GM20431 (cell line): ENCODE measurements around the gene CD48.

Experiments
- in situ Hi-C: fragments of 300-500 bp; cut with MseI, MboI; formaldehyde crosslinking; loops from one replicate; pipeline ENCODE4 v1.15.0; 2020; ENCODE audit warnings: low sequenced_read_pairs; ENCODE audit not compliant: unreplicated experiment

The CD48 gene

DNA sequence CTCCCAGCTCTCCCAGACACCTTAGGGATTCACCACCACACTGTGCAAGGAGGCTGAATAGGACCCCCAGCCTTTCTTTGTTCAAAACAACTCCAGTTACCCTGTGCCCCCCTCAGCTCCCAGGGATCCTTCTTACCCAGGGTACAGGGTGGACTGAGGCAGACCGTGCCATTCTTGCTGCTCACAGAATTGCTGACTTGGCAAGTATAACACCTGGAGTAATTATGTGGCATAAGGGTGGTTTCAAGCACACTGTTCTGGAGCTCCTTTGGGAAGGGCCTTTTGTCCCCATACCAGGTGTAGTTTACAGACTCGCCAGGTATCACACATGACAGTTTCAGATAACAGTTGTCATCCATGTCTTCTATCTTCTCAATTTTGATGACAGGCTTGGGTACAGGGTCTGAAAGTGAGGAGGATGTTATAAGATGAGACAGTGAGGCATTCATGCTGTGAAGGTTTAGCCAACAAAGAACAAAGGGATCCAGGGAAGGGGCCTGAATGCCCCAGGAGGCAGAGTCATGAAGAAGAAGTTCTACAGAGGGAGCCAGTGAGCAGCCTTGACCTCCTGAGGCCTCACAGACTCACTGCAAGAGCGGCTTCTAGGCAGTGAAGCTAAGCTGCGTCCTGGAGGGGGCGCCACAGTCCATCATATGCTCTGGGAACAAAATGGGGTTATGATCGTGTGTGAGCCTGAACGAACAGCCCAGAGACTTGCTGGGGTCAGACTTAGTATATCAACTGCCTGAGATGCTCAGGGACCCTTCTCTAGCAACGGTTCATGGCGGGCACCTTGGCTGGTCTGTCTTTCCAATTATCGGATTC is 30.3 kb downstream of the CD48 start:
- in situ Hi-C loops: loop anchor here (25.0 kb wide), 1 partner anchor 281 kb away; the partner anchor contains the start of gene ITLN2

DNA sequence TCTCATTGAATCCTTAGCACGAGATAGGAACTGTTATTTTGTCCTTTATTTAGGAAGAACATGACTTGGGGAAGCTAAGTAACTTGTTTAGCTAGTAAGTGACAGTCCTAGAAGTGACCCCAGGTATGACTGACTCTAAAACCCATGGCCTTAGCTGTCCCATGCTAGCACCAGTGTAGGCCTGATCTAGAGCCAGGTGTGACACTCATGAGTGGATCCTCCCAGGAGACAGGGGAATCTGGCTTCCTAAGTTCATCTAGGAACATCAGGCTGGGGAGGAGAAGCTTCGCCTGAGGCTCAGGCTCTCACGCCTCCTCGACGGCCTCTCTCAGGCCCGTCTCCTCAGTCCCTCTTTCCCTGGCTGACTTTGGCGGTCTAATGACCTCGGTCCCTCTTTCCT is 31.2 kb downstream of the CD48 start:
- in situ Hi-C loops: loop anchor here (25.0 kb wide), 1 partner anchor 282 kb away; the partner anchor contains the start of gene ITLN2

DNA sequence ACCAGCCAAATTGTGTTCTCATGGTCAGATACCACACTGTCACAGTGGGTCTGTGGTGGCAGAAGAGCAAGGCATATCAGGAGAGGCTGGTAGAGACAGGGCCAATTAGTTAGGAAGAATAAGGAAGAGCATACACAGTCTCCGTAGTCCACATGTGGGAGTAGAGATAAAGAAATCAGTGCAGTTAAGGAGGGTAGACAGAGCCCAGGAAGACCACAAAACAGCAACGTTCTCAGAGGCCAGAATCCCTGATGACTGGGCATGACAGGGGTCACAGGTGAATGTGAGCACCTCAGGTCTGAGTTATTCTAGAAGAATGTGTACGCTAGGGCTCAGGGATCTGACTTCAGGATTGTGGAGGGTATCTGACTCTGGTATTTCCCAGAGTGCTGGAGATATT is 31.7 kb downstream of the CD48 start:
- in situ Hi-C loops: loop anchor here (25.0 kb wide), 1 partner anchor 282 kb away; the partner anchor contains the start of gene ITLN2

DNA sequence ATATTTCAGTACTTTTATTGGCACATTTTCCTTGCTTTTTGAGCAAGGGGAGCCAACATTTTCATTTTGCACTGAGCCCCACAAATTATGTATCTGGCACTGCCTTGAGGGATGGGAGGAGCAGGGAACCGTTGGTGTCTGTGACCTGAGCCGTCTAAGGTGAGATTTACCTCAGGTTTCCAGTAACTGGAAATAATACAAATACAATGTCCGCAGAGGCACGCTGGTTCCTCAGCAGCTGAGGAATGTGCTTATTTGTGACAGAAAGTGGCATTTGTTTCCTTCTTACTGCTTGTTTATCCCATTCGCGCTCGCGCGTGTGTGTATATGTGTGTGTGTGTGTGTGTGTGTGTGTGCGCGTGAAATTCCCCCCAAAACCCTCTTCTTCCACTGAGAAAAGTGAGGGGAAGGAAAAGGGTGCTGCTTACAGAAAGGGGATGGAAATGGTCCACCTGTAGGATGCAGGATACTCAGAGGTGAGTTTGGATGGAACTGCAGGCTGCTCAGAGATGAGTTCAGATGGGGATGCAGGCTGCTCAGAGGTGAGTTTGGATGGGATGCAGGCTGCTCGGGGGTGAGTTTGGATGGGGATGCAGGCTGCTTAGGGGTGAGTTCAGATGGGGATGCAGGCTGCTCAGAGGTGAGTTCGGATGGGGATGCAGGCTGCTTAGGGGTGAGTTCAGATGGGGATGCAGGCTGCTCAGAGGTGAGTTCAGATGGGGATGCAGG is 34.6 kb downstream of the CD48 start:
- in situ Hi-C loops: loop anchor here (25.0 kb wide), 1 partner anchor 285 kb away; the partner anchor contains the start of gene ITLN2

DNA sequence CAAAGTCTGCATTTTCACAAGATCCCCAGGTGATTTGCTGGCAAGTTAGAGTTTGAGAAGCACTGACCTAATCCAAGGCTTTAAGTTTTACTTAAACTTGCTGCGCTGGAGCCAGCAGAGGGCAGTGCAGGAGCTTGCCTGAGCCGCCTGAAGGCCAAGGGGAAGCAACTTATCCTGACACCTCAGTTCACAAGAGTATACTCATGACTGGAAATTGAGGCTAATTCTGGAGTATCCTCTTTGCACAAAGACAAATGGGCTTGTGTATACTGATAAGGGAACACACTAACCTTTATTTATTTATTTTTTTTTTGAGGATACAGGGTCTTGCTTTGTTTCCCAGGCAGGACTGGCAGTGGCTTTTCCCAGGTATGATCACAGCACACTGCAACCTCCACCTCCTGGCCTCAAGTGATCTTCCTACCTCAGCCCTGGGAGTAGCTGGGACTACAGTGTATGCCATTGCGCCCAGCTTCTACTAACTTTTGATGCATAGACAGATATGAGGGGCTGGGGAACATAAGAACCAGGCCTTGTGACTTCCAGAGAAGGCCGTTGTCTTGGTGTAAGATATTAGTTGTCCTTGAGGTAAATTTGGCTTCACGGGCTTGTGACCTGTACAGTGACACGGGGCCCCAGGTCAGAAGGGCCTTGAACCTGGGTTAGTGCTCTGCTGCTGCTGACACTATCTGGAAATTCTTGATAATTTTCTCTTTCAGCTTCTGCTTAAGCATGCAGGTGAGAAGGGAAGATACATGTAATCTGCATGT is 35.8 kb downstream of the CD48 start:
- in situ Hi-C loops: loop anchor here (25.0 kb wide), 1 partner anchor 286 kb away; the partner anchor contains the start of gene ITLN2

DNA sequence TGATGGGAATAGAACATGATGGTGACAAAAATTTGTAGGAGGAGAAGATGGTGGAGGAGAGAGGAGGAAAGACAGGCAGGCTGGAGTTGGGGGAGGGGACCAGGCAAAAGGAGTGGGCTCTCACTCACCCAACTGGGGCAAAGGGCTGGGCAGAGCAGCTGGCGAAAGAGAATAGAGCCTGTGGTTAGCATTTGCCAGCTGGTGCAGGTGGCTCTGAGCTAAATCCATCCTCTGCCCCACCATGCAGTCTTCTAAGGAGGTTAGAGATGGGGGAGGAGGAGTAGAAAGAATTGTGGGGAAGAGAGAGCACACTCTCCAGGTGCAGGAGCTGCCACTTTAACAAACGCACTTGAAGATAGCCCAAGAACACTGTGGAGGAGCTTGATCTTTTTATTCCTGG is 37.2 kb downstream of the CD48 start:
- in situ Hi-C loops: no loop called here

DNA sequence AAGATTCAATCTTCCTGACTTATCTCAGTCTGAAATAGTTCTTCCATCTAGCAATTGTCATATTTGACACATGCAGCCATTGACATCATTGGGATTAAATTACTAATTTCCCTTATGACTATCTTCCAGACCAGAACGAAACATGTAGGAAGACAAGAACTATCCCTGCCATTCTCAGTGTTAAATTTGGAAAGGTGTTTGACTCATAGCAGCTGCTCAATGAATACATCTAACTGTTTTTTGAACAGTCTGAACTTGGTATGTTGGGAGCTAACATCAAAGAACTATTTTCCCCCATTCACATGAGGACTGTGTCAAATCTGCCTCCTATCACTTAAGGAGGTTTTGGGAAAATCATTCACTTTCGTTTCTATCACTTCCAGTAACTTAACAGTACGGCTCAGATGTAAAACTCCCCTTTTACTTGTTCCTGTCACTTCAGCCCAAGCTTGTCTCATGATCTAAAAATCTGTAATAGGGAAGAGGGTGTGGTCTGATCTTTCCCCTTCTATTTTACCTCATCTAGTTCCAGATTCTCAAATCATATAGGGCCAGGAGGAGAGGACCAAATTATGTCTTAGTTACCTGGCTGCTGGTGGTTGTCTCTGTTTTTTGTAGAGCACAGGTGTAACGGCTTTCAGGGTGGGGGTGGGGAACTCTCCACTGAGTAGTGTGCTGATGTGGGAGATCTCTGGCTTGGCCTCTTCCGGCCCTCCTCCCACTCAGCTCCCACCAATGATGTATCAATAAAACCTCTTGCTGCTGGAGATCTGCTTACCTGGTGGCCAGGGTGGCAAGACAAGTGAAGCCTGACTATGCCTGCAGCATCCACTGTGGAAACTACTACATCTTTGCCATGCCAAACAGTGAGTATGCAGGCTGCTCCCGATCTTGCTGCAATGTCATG is 38.6 kb downstream of the CD48 start:
- in situ Hi-C loops: no loop called here

DNA sequence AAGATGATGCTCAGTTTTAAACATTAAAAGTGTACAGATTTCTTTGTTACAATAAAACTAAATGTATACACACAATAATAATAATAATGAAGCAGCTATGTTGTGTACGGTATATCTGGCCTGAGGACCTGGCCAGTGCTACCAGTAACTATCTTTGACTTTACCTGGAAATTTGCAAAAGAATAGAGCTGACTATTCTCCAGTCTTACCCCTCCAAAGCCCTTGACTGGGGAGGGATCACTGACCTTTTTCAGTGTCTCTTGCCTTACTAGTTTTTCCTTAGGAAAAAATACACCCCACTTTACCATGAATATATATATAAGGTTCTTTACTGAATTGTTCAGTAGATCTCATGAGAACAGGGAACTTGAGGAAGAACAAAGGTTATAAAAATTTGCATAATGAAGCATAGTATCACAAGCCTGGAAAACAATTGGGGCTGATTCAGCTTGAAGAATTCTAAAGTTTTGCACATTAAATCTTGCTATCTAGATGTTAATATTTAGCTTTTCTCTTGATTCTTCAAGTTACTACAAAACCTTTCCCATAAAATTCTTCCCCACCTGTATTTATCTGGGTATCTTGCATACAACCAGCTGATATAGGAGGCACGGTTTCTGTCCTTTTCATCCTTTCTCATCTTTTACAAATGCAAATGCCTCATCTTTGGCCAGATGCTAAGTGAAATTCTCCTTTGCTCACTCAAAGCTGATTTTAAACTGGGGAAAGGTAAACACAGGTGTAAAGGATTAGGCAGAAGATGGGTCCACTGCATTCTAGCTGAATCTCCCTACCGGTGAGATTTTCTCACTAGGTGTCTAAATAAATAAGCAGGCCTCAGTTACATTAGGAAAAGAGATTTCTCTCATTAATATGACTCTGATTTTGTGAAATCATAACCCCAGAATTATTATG is 39.8 kb downstream of the CD48 start:
- in situ Hi-C loops: no loop called here

DNA sequence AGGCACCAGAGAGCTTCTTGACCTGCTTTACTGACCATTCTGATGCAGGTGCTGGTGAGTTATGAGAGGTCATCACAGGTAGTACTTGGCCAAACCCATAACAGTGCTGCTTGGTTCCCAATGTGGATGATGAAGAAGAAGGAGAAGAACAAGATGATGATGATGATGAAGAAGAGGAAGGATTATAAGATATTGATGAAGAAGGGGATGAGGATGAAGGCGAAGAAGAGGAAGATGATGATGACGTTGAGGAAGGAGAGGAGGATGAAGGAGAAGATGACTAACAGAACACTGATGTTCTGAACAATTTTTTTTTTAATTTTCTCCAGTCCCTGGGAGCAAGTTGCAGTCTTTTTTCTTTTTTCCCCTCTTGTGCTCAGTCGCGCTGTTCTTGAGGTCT is 40.9 kb downstream of the CD48 start:
- in situ Hi-C loops: no loop called here

DNA sequence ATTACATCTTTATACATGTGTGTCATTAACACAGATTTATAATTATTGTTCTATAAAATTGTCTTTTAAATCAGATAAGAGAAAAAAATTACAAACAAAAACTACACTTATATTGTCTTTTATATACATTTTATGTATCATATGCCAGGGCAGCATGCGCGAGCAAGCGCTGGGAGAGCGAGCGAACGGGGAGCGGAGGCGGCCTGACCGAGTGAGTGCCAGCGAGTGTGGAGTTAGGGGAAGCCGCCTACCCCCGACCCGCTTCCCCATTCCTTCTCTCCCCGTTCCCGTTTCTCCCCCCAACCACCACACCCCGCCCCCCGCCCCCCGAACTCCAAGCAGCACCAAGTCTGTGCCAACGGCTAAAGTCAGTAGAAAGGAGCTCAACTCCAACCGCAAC is 41.8 kb downstream of the CD48 start:
- in situ Hi-C loops: no loop called here

DNA sequence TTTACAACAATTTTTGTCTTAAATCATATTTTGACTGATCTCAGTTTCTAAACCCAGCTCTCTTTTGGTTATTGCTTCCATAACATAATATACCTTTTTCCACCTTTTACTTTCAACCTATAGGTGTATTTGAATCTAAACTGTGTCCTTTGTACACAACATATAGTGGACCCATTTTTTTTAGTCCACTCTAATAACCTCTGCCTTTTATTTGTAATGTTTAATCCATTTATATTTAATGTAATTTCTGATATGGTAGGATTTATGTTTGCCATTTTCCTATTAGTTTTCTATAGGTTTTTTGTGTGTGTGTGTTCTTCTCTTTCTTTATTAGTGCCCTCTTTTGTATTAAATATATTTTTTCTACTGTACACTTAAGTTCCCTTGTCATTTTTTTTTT is 42.3 kb downstream of the CD48 start:
- in situ Hi-C loops: no loop called here

DNA sequence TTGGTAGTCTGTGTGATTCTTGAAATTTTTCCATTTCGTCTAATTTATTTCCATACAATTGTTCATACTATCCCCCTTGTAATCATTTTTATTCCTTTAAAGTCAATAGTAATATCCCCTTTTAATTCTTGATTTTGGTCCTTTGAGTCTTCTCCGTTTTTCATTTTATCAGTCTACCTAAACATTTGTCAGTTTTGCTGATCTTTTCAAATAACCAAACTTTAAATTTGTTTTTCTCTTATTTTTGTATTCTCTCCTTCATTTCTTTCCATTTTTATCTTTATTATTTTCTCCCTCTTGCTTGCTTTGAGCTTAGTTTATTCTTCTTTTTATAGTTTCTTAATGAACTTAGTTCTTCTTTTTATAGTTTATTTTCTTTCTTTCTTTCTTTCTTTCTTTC is 43.7 kb downstream of the CD48 start:
- in situ Hi-C loops: no loop called here

DNA sequence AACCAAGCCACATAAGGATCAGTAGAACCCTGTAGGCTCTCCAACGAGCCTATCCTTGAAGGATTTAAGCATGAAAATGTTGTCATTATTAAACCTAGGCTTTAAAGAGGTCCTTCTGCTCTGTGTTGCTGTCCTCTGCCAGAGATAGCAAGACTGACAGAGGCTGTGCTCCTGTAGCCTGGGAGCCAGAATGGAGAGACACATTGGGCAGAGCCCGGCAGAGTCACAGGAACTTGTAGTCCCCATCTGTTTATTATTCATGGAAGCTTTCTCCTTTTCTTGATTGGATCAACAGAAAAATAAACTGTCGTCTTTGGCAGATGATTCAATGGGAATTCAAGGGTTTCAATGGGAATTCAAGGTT is 45.6 kb downstream of the CD48 start:
- in situ Hi-C loops: no loop called here

DNA sequence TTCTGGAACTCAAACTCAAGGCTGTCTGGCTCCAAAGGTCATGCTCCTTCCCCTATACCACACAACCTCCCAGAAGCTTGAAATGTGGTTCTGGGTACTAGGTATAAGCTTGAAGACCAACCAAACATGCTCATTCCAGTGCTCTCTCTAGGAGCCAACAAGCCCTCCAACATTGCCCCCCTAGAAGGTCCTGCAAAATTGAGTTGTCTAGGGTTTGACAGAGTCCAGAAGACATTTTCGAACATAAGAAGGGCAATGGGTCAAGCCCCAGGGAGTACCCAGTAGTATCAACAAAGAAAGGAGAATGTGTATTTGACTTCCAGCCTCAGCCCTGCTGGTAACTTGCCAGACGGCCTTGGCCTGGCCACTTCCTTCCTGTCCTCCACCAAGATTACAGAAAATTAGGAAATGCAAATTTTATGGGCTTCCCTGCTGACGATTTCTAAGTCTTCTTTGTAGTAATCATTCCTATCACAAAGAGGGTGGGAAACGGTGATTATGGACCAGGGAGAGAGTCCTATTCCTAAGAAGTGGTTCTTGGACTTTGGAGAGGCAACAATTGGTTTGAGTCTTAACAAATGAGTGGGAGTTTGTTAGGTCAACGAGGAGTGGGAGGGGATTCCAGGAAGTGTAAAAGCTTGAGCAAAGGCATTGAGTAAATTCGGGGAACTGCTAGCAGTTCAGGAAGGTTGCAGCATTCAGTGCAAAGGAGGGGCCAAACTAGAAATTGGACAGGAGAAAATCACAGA is 46.1 kb downstream of the CD48 start:
- in situ Hi-C loops: no loop called here

DNA sequence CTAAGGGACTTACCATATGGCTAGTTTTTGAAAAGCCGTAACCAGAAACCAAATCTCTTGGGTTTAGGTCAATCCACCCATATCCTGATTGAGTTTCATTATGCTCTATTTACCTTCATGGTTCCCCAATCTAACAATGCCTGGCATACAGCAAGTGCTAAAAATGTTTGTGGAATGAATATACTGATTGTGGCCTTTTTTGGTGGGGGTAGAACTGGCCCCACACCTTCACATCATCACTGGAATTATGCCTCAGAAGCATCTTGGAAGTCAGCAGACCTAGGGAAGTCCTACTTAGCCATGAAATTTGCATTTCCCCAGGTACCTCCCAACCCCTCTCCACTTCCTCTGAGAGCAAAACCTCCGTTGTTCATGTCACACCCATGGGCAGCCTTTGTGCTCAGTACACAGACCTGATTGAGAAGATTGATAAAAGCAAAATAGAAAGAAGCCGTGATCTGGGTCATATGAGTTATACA is 47.0 kb downstream of the CD48 start:
- in situ Hi-C loops: no loop called here

DNA sequence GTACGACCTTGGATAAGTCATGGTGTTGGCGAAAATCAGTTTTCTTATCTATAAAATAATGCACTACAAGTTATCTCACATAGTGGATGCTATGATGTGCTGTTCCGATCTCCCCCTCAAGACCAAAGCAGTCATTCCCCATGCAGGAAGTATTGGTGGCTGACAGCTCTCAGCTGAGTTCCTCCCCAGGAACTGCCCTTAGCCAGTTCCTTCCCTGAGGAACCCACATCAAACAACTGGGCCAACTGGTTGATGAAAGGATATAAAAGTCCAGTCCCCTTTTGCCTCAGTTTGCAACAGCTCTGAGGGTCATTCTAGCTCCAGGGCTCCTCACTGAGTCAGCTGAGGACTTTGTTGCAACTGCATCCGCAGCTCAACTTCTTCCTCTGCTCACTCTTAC is 48.7 kb downstream of the CD48 start:
- in situ Hi-C loops: no loop called here

DNA sequence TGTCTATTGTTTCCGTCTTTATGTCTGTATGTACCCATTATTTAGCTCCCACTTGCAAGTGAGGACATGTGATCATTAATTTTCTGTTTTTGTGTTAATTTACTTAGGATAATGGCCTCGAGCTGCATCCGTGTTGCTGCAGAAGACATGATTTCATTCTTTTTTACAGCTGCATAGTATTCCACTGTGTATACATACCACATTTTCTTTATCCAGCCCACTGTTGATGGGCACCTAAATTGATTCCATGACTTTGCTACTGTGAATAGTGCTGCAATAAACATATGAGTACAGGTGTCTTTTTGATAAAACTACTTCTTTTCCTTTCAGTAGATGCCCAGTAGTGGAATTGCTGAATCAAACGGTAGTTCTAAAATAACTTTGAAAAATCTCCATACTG is 52.1 kb downstream of the CD48 start:
- in situ Hi-C loops: no loop called here

DNA sequence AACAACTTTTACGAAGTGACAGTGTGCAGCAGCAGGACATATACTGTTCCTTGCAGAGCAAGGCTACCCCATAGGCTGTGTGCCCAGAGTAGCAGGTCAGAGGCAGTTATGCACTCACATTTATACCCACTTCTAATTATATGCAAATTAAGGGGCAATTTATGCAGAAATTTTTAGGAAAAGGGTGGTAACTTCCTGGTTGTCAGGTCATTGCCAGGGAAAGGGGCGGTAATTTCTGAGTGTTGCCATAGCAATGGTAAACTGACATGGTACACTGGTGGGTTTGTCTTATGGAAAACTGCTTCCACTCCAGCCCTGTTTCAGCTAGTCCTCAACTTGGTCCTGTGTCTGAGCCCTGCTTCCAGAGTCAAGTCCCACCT is 52.8 kb downstream of the CD48 start:
- in situ Hi-C loops: no loop called here
